Hepatocyte (in vitro differentiated cells): Measurements from ENCODE around the gene CRISP2.

Experiments used
- CTCF ChIP-seq: fragments of 200-600 bp; sonication (generic); IDR thresholded peaks from 2 replicates; pipeline ENCODE4 v1.5.1; 2016; ENCODE audit warnings: antibody characterized with exemption, mild to moderate bottlenecking; ENCODE audit not compliant: poor library complexity
- EZH2 ChIP-seq: fragments of 200-600 bp; sonication (generic); IDR thresholded peaks from 2 replicates; pipeline ENCODE4 v1.6.1; 2016; ENCODE audit warnings: antibody characterized with exemption, mild to moderate bottlenecking, borderline replicate concordance
- EZH2phosphoT487 ChIP-seq: fragments of 200-600 bp; sonication (generic); IDR thresholded peaks from one replicate; pipeline ENCODE4 v1.6.1; 2018; ENCODE audit warnings: antibody characterized with exemption, mild to moderate bottlenecking, low read depth, moderate library complexity; ENCODE audit not compliant: unreplicated experiment, severe bottlenecking

- TF ChIP-seq CTCF (no peak), EZH2 (no peak), EZH2phosphoT487 (no peak)
Measured at GRCh38 chr6:49721297-49721696, 8.0 kb upstream of the CRISP2 start.
